C1 segment of cervical spinal cord (tissue), 14 donors: Measurements from ENCODE around the gene UCP2.
A peak's percentile ranks its signal among the peaks of the same experiment; 100 is the strongest.
"Not testable (repeated sequence)": the region's sequence is repeated elsewhere in the genome, so short reads cannot be mapped to it uniquely, and the experiment has no call there.

Experiments used
- DNase-seq, 14 donors: peaks; one replicate each; lab custom pipeline; 2025; lab: John Stamatoyannopoulos, UW

UCP2 gene

GRCh38 chr11:73946798-73947458, 35.7 kb downstream of the UCP2 start:
- no peak for DNase-seq

GRCh38 chr11:73945396-73945795, 37.2 kb downstream of the UCP2 start:
- DNase-seq: no peak

- no peak for DNase-seq
Measured at GRCh38 chr11:73944901-73945300, 37.7 kb downstream of the UCP2 start.

GRCh38 chr11:73944085-73944484, 38.6 kb downstream of the UCP2 start:
- no peak for DNase-seq

DNA sequence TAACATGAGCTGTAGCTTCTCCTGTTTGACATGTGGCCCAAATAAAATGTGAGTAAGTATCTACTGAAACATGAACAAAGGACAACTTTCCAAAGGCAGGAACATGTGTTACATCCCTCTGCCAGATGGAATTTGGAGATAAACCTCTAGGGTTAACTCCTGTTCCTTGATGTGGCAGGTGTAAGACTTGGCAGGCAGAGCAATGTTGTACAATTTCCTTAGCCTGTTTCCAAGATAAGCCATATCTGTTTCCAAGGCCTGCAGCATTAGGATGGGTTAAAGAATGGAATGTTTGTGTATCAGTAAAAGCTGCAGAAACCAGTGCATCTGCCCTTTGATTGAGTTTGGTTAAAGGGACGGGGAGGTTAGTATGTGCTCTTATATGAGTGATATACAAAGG, 40.6 kb downstream of the UCP2 start:
- DNase-seq: no peak

DNA sequence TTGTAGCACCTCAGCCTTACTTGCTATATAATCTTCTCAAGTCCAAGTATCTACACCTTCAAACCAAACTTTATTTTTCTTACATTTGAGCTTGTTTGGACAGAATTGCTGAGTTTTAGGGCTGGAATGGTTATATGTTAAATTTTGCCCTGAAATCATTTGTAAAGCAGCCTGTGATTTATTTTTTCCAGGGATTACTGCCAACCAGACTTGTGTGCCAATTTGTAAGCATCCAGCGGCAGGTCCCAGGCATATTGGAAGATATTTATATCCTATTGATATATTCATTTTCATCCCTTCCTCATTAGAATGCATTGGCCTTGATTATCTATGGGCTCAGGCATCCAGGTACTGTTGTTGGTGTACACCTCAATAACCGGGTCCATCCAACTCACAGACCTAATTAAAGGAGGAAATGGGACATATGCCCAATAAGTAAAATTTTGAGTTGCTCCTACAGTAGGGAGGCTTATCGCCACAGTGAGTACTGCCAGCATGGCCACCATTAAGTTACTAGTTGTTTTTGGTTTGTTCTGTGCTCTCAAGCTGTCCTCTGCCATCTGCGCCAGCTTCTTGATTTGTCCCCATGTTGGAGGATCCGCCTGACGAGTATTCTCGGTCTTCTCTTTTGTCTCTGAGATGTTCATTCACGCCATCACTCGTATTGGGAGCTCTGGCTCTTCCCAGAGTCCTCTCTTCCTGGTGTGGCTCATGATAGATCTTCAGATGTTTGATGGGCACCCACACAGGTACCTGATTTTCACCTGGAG, 41.7 kb downstream of the UCP2 start:
- DNase-seq: no peak

GRCh38 chr11:73939096-73939495, 43.5 kb downstream of the UCP2 start:
- DNase-seq: no peak

DNA sequence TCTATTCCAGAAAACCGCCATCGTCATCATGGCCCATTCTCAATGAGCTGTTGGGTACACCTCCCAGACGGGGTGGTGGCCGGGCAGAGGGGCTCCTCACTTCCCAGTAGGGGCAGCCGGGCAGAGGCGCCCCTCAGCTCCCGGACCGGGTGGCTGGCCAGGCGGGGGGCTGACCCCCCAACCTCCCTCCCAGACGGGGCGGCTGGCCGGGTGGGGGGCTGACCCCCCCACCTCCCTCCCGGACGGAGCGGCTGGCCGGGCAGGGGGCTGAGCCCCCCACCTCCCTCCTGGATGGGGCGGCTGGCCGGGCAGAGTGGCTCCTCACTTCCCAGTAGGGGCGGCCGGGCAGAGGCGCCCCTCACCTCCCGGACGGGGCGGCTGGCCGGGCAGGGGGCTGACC, 46.6 kb downstream of the UCP2 start:
- DNase-seq: not testable (repeated sequence)

GRCh38 chr11:73932781-73933180, 49.9 kb downstream of the UCP2 start:
- DNase-seq: no peak

DNA sequence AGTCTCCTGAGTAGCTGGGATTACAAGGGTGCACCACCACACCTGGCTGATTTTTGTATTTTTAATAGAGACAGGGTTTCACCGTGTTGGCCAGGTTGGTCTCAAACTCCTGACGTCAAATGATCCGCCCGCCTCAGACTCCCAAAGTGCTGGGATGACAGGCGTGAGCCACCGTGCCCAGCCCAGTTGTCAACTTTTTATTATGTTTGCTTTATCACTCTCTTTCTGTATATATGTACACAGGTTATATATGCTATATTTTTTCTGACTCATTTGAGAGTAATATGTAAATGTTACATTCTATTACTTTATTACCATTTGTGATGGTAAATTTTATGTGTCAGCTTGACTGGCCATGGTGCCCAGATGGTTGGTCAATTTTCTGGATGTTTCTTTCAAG, 50.7 kb downstream of the UCP2 start:
- no peak for DNase-seq

- peak in 5 of 14 donors; percentile 9 to 28 (median 21) for DNase-seq
Measured at GRCh38 chr11:73931039-73931645, 51.5 kb downstream of the UCP2 start.

DNA sequence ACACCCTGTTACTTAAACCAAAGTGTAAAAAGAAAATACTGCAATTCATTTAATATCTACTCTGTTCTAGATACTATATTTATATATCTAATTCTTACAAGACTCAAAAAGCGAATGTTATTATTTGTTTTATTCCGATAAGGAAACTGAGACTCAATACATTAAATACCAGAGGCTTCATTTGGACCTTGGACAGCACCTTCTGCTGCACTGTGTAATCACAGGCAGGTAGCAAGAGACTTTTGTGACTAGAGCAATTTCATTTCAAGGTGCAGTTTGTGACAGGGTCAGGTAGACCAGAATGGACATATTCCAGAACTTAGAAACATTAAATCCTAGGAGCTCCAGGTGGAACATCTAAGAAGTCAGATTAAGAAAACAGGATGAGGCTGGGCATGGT, 53.3 kb downstream of the UCP2 start:
- no peak for DNase-seq
